Activated T-cell treated with anti-CD3 and anti-CD28 coated beads, Interleukin-2, amount 50 U/mL, for 1 hour (primary cell): Measurements from ENCODE around the gene SPTLC1.
"Not testable (repeated sequence)": the region's sequence is repeated elsewhere in the genome, so short reads cannot be mapped to it uniquely, and the experiment has no call there.

Source experiments
- DNase-seq: peaks from one replicate; pipeline ENCODE4 v3.0.0-alpha.2; 2020

SPTLC1 gene

GRCh38 chr9:92115071-92115858 is at the start of gene SPTLC1:
TSS of gene SPTLC1 (minus strand) at chr9:92115413. CDS start at chr9:92115370, 43 bp downstream.
- peak; percentile 96 for DNase-seq

GRCh38 chr9:92164975-92165374 is 49.8 kb upstream of the SPTLC1 start:
- DNase-seq = no peak

- no peak for DNase-seq
Measured at GRCh38 chr9:92164490-92164889, 49.3 kb upstream of the SPTLC1 start.

- DNase-seq = no peak
Measured at GRCh38 chr9:92163276-92163675, 48.1 kb upstream of the SPTLC1 start.

- DNase-seq = no peak
Measured at GRCh38 chr9:92160786-92161185, 45.6 kb upstream of the SPTLC1 start.

GRCh38 chr9:92159058-92159457 is 43.8 kb upstream of the SPTLC1 start:
- DNase-seq = no peak

GRCh38 chr9:92158097-92158601 is 42.9 kb upstream of the SPTLC1 start:
- DNase-seq = no peak

- DNase-seq = not testable (repeated sequence)
Measured at GRCh38 chr9:92155736-92156135, 40.5 kb upstream of the SPTLC1 start.

GRCh38 chr9:92155221-92155620 is 40.0 kb upstream of the SPTLC1 start:
- no peak for DNase-seq

- DNase-seq = not testable (repeated sequence)
Measured at GRCh38 chr9:92153466-92154415, 38.5 kb upstream of the SPTLC1 start.

- no peak for DNase-seq
Measured at GRCh38 chr9:92151691-92152393, 36.6 kb upstream of the SPTLC1 start.

- DNase-seq = not testable (repeated sequence)
Measured at GRCh38 chr9:92150501-92151470, 35.6 kb upstream of the SPTLC1 start.

GRCh38 chr9:92147852-92148180 is 32.6 kb upstream of the SPTLC1 start:
- no peak for DNase-seq

- DNase-seq = no peak
Measured at GRCh38 chr9:92147030-92147851, 32.0 kb upstream of the SPTLC1 start.

- DNase-seq = no peak
Measured at GRCh38 chr9:92146610-92147009, 31.4 kb upstream of the SPTLC1 start.

GRCh38 chr9:92145784-92146183 is 30.6 kb upstream of the SPTLC1 start:
- DNase-seq = not testable (repeated sequence)

- no peak for DNase-seq
Measured at GRCh38 chr9:92142329-92142728, 27.1 kb upstream of the SPTLC1 start.

GRCh38 chr9:92141144-92142129 is 26.2 kb upstream of the SPTLC1 start:
- DNase-seq = no peak

GRCh38 chr9:92140754-92141143 is 25.5 kb upstream of the SPTLC1 start:
- DNase-seq = no peak
